ENCODE data around the gene LCE1A.

The LCE1A gene

DNA sequence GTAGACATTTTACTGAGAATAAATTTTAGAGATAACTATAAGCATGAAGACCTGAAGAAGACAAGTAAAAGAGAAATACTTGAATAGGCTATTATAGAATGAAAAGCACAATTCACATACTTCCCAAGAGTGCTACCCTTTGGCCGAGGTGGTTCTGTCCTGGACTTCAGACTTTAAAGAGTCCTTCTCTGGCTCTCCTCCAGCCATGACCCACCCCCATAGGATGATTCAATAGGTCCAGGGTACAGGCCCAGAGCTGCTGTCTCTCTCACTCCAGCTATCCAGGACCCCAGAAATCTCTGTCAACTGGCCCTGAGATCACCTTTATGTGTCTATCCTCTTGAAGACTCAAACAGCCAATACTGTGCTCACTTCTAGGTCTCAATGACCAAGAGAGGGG is 49.6 kb downstream of the LCE1A start:
- in situ Hi-C loops (cut with HindIII; ENCODE audit: low pct_unique_long_range_greater_than_20kb, low sequenced_read_pairs) = no loop called here
- DNase-seq (ENCODE audit: low read depth in 1 of 2, low spot score in 1 of 2) = no peak
- no peak for TF ChIP-seq JUND (IDR thresholded peaks at IDR 0.05; ENCODE audit: low read depth)

All from T47D (cell line).